OCI-LY7 (cell line): ENCODE results near the gene TBC1D1. TPM values are rescaled to one million over a fixed set of nuclear protein-coding genes. Genes with fewer than 3 reads are reported as not detected.

Experiments
- BruUV-seq: library from RNA; stranded (reverse); fragments of 400-500 nt; replicated peaks from 2 replicates; lab custom pipeline; 2021; lab: Mats Ljungman, UMichigan
- CTCF ChIA-PET: fragments of 300-600 bp; sonication (Branson Sonifier 250); formaldehyde crosslinking; loops from one replicate; lab custom pipeline; 2022; ENCODE audit warnings: antibody characterized with exemption; ENCODE audit not compliant: unreplicated experiment; lab: Charles Lee
- POLR2A ChIA-PET: fragments of 300-600 bp; sonication (Branson Sonifier 250); formaldehyde crosslinking; loops from one replicate; lab custom pipeline; 2022; ENCODE audit warnings: antibody characterized with exemption; lab: Charles Lee
- DNase-seq: peaks from one replicate; pipeline ENCODE4 v3.0.0-alpha.2; 2015; ENCODE audit warnings: low spot score
- H2AFZ ChIP-seq: fragments of 200-600 bp; sonication (generic), shearing (Covaris generic); 2 replicates; pipeline ENCODE4 v1.6.1; 2014; ENCODE audit warnings: mild to moderate bottlenecking, antibody characterized with exemption, low read length, moderate library complexity
- H3K27ac ChIP-seq: fragments of 200-600 bp; sonication (generic); 2 replicates; pipeline ENCODE4 v1.5.1; 2014; ENCODE audit warnings: mixed run types, low read depth, mild to moderate bottlenecking, moderate library complexity, low read length, inconsistent platforms; ENCODE audit not compliant: poor library complexity, severe bottlenecking
- H3K36me3 ChIP-seq: fragments of 200-600 bp; sonication (generic); 2 replicates; pipeline ENCODE4 v1.6.1; 2014; ENCODE audit warnings: mild to moderate bottlenecking, antibody characterized with exemption, low read length, moderate library complexity, mixed read lengths; ENCODE audit not compliant: insufficient read depth
- H3K4me1 ChIP-seq: fragments of 200-600 bp; sonication (generic); 2 replicates; pipeline ENCODE4 v1.5.1; 2014; ENCODE audit warnings: mild to moderate bottlenecking, low read length; ENCODE audit not compliant: insufficient read depth, poor library complexity, severe bottlenecking
- H3K4me2 ChIP-seq: fragments of 200-600 bp; sonication (generic); 2 replicates; pipeline ENCODE4 v1.6.1; 2014; ENCODE audit warnings: mild to moderate bottlenecking, low read length
- H3K4me3 ChIP-seq: fragments of 200-600 bp; sonication (generic); 2 replicates; pipeline ENCODE4 v1.5.1; 2014; ENCODE audit warnings: mild to moderate bottlenecking, low read depth, low read length; ENCODE audit not compliant: poor library complexity, severe bottlenecking
- H3K79me2 ChIP-seq: fragments of 200-600 bp; sonication (generic); 2 replicates; pipeline ENCODE4 v1.6.1; 2016; ENCODE audit warnings: low read depth, mild to moderate bottlenecking, low read length, moderate library complexity, mixed read lengths; ENCODE audit not compliant: insufficient read depth
- H3K9me2 ChIP-seq: fragments of 200-600 bp; sonication (generic); 2 replicates; pipeline ENCODE4 v1.6.1; 2016; ENCODE audit warnings: mild to moderate bottlenecking, low read length, mixed read lengths; ENCODE audit not compliant: insufficient read depth
- H3K9me3 ChIP-seq: fragments of 200-600 bp; sonication (generic); 2 replicates; pipeline ENCODE4 v1.6.1; 2014; ENCODE audit warnings: mild to moderate bottlenecking, mixed run types, low read length, mixed read lengths
- H4K20me1 ChIP-seq: fragments of 200-600 bp; sonication (generic); 2 replicates; pipeline ENCODE4 v1.6.1; 2014; ENCODE audit warnings: mild to moderate bottlenecking, antibody characterized with exemption, low read length, moderate library complexity, mixed read lengths; ENCODE audit not compliant: insufficient read depth
- EZH2phosphoT487 ChIP-seq: fragments of 200-600 bp; sonication (generic); IDR thresholded peaks from 2 replicates; pipeline ENCODE4 v1.6.1; 2018; ENCODE audit warnings: low read depth, borderline replicate concordance, mild to moderate bottlenecking, mixed run types, antibody characterized with exemption, low read length, moderate library complexity, mixed read lengths
- intact Hi-C: fragments of 100-400 bp; cut with micrococcal nuclease; formaldehyde crosslinking; loops from one replicate; pipeline ENCODE4 v1.10.0; 2022; ENCODE audit not compliant: unreplicated experiment
- total RNA-seq, 2 experiments: library from RNA; depleted of rRNA in 1 of 2; stranded (reverse); fragments of >200 nt in 1 of 2; shearing (Covaris generic) in 1 of 2; gene quantifications; 2 replicates each; pipeline ENCODE4 v1.2.3, GENCODE V29; 2014 to 2022
- TF ChIP-seq, protein P1 (sequence below): fragments of 200-600 bp; sonication (generic); conservative IDR thresholded peaks from 2 replicates; pipeline ENCODE4 v1.5.1; 2014; ENCODE audit warnings: mild to moderate bottlenecking, antibody characterized with exemption, low read length, moderate library complexity, mixed read lengths

TBC1D1 gene
- total RNA-seq, 2 experiments from 2014 or later = 539 to 545 TPM

DNA sequence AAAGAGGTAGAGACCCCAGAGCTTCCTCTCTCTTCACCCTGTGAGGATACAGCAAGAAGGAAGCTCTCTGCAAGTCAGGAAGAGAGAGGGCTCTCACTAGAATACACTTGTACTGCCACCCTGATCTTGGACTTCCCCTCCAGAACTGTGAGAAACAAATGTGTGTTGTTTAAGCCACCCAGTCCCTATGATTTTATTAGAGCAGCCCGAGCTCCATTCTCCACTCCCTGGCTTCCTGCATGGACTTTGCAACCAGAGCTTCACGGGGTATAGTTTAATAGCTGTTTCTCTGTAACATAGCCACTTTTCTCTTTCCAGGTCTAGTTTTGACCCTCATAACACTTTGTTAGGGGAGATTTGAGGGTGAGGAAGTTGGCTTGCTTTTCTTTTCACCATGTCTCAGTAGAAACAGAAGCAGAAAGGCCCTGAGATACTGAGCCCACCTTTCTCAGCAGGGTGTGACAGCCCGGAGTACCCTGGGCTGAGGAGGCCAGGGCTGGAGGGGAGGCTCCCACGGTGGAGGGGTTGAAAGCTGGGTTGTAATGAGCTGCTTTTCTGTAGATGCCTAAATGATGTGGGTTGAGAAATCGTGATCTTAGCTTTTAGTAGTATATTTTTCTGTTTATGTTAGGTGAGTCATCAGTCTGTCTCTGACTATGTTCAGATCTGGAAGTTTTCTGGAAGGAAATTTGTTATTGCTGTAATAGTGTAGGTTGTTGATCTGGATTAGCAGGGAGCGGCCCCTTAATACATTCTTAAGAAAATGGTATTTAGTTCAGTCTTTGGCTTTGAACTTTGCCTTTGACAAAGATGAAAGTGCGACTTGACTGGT lies 187.9 kb downstream of the TBC1D1 start:
- no peaks in the 10 kb centered on the region for H3K9me3 ChIP-seq
- H3K4me2 ChIP-seq = no peak overlapping the region
- no peaks in the 10 kb centered on the region for H4K20me1 ChIP-seq
- BruUV-seq = no TSS peak
- no peak for TF ChIP-seq EZH2phosphoT487
- TF ChIP-seq, protein P1, sequence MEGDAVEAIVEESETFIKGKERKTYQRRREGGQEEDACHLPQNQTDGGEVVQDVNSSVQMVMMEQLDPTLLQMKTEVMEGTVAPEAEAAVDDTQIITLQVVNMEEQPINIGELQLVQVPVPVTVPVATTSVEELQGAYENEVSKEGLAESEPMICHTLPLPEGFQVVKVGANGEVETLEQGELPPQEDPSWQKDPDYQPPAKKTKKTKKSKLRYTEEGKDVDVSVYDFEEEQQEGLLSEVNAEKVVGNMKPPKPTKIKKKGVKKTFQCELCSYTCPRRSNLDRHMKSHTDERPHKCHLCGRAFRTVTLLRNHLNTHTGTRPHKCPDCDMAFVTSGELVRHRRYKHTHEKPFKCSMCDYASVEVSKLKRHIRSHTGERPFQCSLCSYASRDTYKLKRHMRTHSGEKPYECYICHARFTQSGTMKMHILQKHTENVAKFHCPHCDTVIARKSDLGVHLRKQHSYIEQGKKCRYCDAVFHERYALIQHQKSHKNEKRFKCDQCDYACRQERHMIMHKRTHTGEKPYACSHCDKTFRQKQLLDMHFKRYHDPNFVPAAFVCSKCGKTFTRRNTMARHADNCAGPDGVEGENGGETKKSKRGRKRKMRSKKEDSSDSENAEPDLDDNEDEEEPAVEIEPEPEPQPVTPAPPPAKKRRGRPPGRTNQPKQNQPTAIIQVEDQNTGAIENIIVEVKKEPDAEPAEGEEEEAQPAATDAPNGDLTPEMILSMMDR = no peak
- no peak overlapping the region for H2AFZ ChIP-seq
- H3K4me1 ChIP-seq = no peaks in the 10 kb centered on the region
- CTCF ChIA-PET = no interaction called here
- DNase-seq = no peak
- H3K27ac ChIP-seq = no peak overlapping the region
- POLR2A ChIA-PET = interaction anchor here (0.6 to 1.7 kb wide), 4 partner anchors 8 to 230 kb away, joined by 3 to 4 read pairs (median 4); no protein-coding TSS in a partner anchor
- H3K9me2 ChIP-seq = no peaks in the 10 kb centered on the region
- no peaks in the 10 kb centered on the region; the same call in 1 of the 2 replicates for H3K79me2 ChIP-seq
- H3K36me3 ChIP-seq = peaks cover 100% of the 10 kb centered on the region
- intact Hi-C loops = no loop called here
- no peak overlapping the region for H3K4me3 ChIP-seq

DNA sequence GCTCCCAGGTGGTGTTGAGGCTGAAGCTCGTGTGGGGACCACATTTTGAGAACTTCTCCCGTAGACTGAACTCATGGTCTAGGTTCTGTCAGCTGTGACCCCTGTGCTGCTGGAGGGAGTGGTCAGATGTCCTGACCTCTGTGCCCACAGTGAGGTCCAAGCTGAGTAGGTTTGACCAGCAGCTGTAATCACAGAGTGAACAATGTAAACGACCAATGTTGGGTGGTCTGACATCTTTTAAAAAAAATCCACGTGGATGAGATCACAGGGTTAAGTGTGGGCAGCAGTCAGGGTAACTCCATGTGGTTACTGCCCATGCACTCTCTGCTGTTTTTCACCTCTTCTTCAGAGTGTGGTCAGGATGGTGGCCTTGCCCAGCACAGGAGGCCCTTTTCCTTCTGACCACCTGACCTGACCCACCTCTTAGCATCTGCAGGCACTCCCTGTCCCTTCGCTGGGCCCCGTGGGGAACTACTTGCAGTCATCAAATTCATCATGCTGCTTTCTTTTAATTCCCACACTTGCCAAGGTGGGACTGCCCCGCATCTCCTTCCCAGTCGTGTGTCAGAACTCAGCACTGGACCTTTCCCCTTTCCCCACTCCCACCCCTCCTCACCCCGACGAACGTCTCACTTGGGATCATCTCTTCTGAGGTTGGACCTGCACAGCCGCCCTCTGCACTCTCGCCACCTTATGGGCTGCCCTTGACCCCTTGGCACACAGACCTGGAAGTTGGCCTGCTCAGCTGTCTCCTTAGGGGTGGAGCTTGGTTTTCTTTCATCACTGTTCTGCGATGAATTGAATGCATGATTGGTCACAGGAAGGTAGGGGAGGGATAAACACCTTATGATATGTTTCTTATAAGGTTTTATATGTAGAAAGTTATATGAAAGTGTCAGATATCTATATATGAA lies 189.4 kb downstream of the TBC1D1 start:
- no peaks in the 10 kb centered on the region for H4K20me1 ChIP-seq
- no peaks in the 10 kb centered on the region for H3K4me1 ChIP-seq
- H3K4me3 ChIP-seq = no peak overlapping the region
- no TSS peak for BruUV-seq
- TF ChIP-seq, protein P1 = no peak
- no peaks in the 10 kb centered on the region for H3K9me3 ChIP-seq
- peaks cover 100% of the 10 kb centered on the region for H3K36me3 ChIP-seq
- no peaks in the 10 kb centered on the region for H3K9me2 ChIP-seq
- ChIA-PET POLR2A (interaction anchor here (0.6 to 2.2 kb wide), 3 partner anchors 10 to 256 kb away, joined by 3 to 10 read pairs (median 5); no protein-coding TSS in a partner anchor), CTCF (no interaction called here)
- H2AFZ ChIP-seq = no peak overlapping the region
- DNase-seq = no peak
- no peaks in the 10 kb centered on the region; the same call in 1 of the 2 replicates for H3K79me2 ChIP-seq
- no peak overlapping the region for H3K4me2 ChIP-seq
- intact Hi-C loops = no loop called here
- no peak overlapping the region for H3K27ac ChIP-seq
